ENCODE data around the gene SIGLEC15.
"Not testable (repeated sequence)": the region's sequence is repeated elsewhere in the genome, so short reads cannot be mapped to it uniquely, and the experiment has no call there.

The SIGLEC15 gene

GRCh38 chr18:45826084-45826483 lies 609 bp downstream of the SIGLEC15 start:
- Histone ChIP-seq H3K9ac (ENCODE audit: low read depth, low read length) (no peak overlapping the region), H3K27me3 (ENCODE audit: control insufficient read depth, insufficient read depth, low read length) (no peaks in the 10 kb centered on the region), H3K4me3 (ENCODE audit: low read depth, low read length) (no peak overlapping the region), H3K9me3 (ENCODE audit: control insufficient read depth, insufficient read depth, low read length) (no peaks in the 10 kb centered on the region), H3K36me3 (ENCODE audit: control insufficient read depth, insufficient read depth, low read length) (no peaks in the 10 kb centered on the region), H3K4me1 (ENCODE audit: control insufficient read depth, insufficient read depth, low read length) (peaks cover 2% of the 10 kb centered on the region)

- not testable (repeated sequence) for H3K9ac ChIP-seq (ENCODE audit: low read depth, low read length); H3K4me1 ChIP-seq (ENCODE audit: control insufficient read depth, insufficient read depth, low read length); H3K36me3 ChIP-seq (ENCODE audit: control insufficient read depth, insufficient read depth, low read length)
Observed at GRCh38 chr18:45826716-45827115, 1.2 kb downstream of the SIGLEC15 start.

GRCh38 chr18:45828917-45829811 lies 3.7 kb downstream of the SIGLEC15 start:
- no peaks in the 10 kb centered on the region for H3K9me3 ChIP-seq (ENCODE audit: control insufficient read depth, insufficient read depth, low read length)
- peaks cover 2% of the 10 kb centered on the region for H3K27me3 ChIP-seq (ENCODE audit: control insufficient read depth, insufficient read depth, low read length)
- no peaks in the 10 kb centered on the region for H3K36me3 ChIP-seq (ENCODE audit: control insufficient read depth, insufficient read depth, low read length)
- no peak overlapping the region for H3K4me3 ChIP-seq (ENCODE audit: low read depth, low read length)
- no peak overlapping the region for H3K9ac ChIP-seq (ENCODE audit: low read depth, low read length)
- H3K4me1 ChIP-seq (ENCODE audit: control insufficient read depth, insufficient read depth, low read length): peaks cover 2% of the 10 kb centered on the region

More at GRCh38 chr18:45826716-45827115, 1.2 kb downstream of the SIGLEC15 start:
- not testable (repeated sequence) for H3K27me3 ChIP-seq (ENCODE audit: control insufficient read depth, insufficient read depth, low read length); H3K9me3 ChIP-seq (ENCODE audit: control insufficient read depth, insufficient read depth, low read length); H3K4me3 ChIP-seq (ENCODE audit: low read depth, low read length)

GRCh38 chr18:45829855-45830254 lies 4.4 kb downstream of the SIGLEC15 start:
- Histone ChIP-seq H3K4me3 (ENCODE audit: low read depth, low read length) (no peak overlapping the region), H3K9ac (ENCODE audit: low read depth, low read length) (no peak overlapping the region), H3K4me1 (ENCODE audit: control insufficient read depth, insufficient read depth, low read length) (peaks cover 2% of the 10 kb centered on the region), H3K36me3 (ENCODE audit: control insufficient read depth, insufficient read depth, low read length) (no peaks in the 10 kb centered on the region), H3K9me3 (ENCODE audit: control insufficient read depth, insufficient read depth, low read length) (no peaks in the 10 kb centered on the region), H3K27me3 (ENCODE audit: control insufficient read depth, insufficient read depth, low read length) (peaks cover 2% of the 10 kb centered on the region)

GRCh38 chr18:45830917-45831316 lies 5.4 kb downstream of the SIGLEC15 start:
- no peak overlapping the region for H3K9ac ChIP-seq (ENCODE audit: low read depth, low read length)
- H3K4me1 ChIP-seq (ENCODE audit: control insufficient read depth, insufficient read depth, low read length): peaks cover 2% of the 10 kb centered on the region
- no peaks in the 10 kb centered on the region for H3K9me3 ChIP-seq (ENCODE audit: control insufficient read depth, insufficient read depth, low read length)
- no peaks in the 10 kb centered on the region for H3K36me3 ChIP-seq (ENCODE audit: control insufficient read depth, insufficient read depth, low read length)
- no peak overlapping the region for H3K4me3 ChIP-seq (ENCODE audit: low read depth, low read length)
- peaks cover 6% of the 10 kb centered on the region for H3K27me3 ChIP-seq (ENCODE audit: control insufficient read depth, insufficient read depth, low read length)

GRCh38 chr18:45833846-45834245 lies 8.4 kb downstream of the SIGLEC15 start:
- no peak overlapping the region for H3K4me3 ChIP-seq (ENCODE audit: low read depth, low read length)
- peaks cover 6% of the 10 kb centered on the region for H3K4me1 ChIP-seq (ENCODE audit: control insufficient read depth, insufficient read depth, low read length)
- H3K9ac ChIP-seq (ENCODE audit: low read depth, low read length): no peak overlapping the region
- no peaks in the 10 kb centered on the region for H3K9me3 ChIP-seq (ENCODE audit: control insufficient read depth, insufficient read depth, low read length)
- no peaks in the 10 kb centered on the region for H3K36me3 ChIP-seq (ENCODE audit: control insufficient read depth, insufficient read depth, low read length)
- H3K27me3 ChIP-seq (ENCODE audit: control insufficient read depth, insufficient read depth, low read length): peaks cover 26% of the 10 kb centered on the region

GRCh38 chr18:45834306-45834705 lies 8.8 kb downstream of the SIGLEC15 start:
- Histone ChIP-seq H3K27me3 (ENCODE audit: control insufficient read depth, insufficient read depth, low read length) (peaks cover 26% of the 10 kb centered on the region), H3K9ac (ENCODE audit: low read depth, low read length) (no peak overlapping the region), H3K9me3 (ENCODE audit: control insufficient read depth, insufficient read depth, low read length) (no peaks in the 10 kb centered on the region), H3K4me1 (ENCODE audit: control insufficient read depth, insufficient read depth, low read length) (peaks cover 4% of the 10 kb centered on the region), H3K36me3 (ENCODE audit: control insufficient read depth, insufficient read depth, low read length) (no peaks in the 10 kb centered on the region), H3K4me3 (ENCODE audit: low read depth, low read length) (no peak overlapping the region)

- Histone ChIP-seq H3K9me3 (ENCODE audit: control insufficient read depth, insufficient read depth, low read length) (no peaks in the 10 kb centered on the region), H3K27me3 (ENCODE audit: control insufficient read depth, insufficient read depth, low read length) (peaks cover 28% of the 10 kb centered on the region), H3K4me1 (ENCODE audit: control insufficient read depth, insufficient read depth, low read length) (peaks cover 4% of the 10 kb centered on the region), H3K36me3 (ENCODE audit: control insufficient read depth, insufficient read depth, low read length) (no peaks in the 10 kb centered on the region), H3K9ac (ENCODE audit: low read depth, low read length) (no peak overlapping the region), H3K4me3 (ENCODE audit: low read depth, low read length) (no peak overlapping the region)
Observed at GRCh38 chr18:45835057-45835636, 9.7 kb downstream of the SIGLEC15 start.

- Histone ChIP-seq H3K4me3 (ENCODE audit: low read depth, low read length) (peak overlapping the region; percentile 53), H3K27me3 (ENCODE audit: control insufficient read depth, insufficient read depth, low read length) (peaks cover 28% of the 10 kb centered on the region), H3K36me3 (ENCODE audit: control insufficient read depth, insufficient read depth, low read length) (no peaks in the 10 kb centered on the region), H3K9me3 (ENCODE audit: control insufficient read depth, insufficient read depth, low read length) (no peaks in the 10 kb centered on the region), H3K9ac (ENCODE audit: low read depth, low read length) (no peak overlapping the region), H3K4me1 (ENCODE audit: control insufficient read depth, insufficient read depth, low read length) (peaks cover 4% of the 10 kb centered on the region)
Observed at GRCh38 chr18:45836242-45837205, 11.0 kb downstream of the SIGLEC15 start.

GRCh38 chr18:45837283-45838070 lies 12.0 kb downstream of the SIGLEC15 start:
- H3K9ac ChIP-seq (ENCODE audit: low read depth, low read length): no peak overlapping the region
- peak overlapping the region; percentile 53 for H3K4me3 ChIP-seq (ENCODE audit: low read depth, low read length)

More at GRCh38 chr18:45837283-45838070, 12.0 kb downstream of the SIGLEC15 start:
- Histone ChIP-seq H3K36me3 (ENCODE audit: control insufficient read depth, insufficient read depth, low read length) (no peaks in the 10 kb centered on the region), H3K9me3 (ENCODE audit: control insufficient read depth, insufficient read depth, low read length) (no peaks in the 10 kb centered on the region), H3K4me1 (ENCODE audit: control insufficient read depth, insufficient read depth, low read length) (peaks cover 4% of the 10 kb centered on the region), H3K27me3 (ENCODE audit: control insufficient read depth, insufficient read depth, low read length) (peaks cover 28% of the 10 kb centered on the region)
